CMK (cell line): Measurements from ENCODE around the gene OR10A4.
"Not testable (repeated sequence)": the region's sequence is repeated elsewhere in the genome, so short reads cannot be mapped to it uniquely, and the experiment has no call there.

ENCODE experiments used
- DNase-seq: peaks from one replicate; pipeline ENCODE4 v3.0.0-alpha.2; 2010; ENCODE audit warnings: low read depth

OR10A4 gene, protein sequence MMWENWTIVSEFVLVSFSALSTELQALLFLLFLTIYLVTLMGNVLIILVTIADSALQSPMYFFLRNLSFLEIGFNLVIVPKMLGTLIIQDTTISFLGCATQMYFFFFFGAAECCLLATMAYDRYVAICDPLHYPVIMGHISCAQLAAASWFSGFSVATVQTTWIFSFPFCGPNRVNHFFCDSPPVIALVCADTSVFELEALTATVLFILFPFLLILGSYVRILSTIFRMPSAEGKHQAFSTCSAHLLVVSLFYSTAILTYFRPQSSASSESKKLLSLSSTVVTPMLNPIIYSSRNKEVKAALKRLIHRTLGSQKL

DNA sequence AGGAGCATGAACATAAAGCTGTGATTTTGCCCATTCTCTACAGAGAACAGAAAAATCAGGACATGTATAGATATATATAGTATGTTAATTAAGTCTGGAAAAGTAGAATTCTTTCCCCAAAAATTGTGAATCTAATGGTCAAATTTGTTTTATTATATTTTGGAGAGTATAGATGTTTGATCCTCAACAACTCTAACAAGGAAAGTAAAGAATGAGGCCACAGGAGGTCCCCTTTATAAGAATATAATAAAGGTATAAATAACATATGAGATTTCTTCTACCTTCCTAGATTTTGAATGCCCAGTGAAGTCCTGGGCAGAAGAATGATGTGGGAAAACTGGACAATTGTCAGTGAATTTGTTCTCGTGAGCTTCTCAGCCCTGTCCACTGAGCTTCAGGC lies at the start of gene OR10A4:
Gene OR10A4, plus strand, starts transcription at position 301 of the 400 bp plus-strand sequence. Its CDS starts 23 bp downstream, at position 324.
- DNase-seq, result no peak

DNA sequence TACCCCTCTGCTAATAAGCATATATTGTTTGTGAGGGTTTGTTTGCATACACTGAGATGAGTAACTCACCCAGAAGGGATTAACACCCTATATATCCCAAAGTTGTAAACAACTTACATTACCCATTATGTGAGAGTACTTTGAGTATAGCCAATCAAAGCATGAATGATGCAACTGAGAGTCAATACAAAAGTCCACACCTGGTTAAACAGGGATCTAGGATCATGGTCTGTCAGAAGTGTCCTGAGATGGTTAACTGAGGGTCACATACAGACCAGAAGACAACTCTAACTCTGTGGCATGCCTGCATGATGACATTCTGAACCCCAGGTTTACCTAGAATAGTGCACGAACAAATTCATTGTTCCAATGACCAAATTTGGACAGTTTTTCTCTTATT lies 48.3 kb upstream of the OR10A4 start:
- DNase-seq, result no peak

DNA sequence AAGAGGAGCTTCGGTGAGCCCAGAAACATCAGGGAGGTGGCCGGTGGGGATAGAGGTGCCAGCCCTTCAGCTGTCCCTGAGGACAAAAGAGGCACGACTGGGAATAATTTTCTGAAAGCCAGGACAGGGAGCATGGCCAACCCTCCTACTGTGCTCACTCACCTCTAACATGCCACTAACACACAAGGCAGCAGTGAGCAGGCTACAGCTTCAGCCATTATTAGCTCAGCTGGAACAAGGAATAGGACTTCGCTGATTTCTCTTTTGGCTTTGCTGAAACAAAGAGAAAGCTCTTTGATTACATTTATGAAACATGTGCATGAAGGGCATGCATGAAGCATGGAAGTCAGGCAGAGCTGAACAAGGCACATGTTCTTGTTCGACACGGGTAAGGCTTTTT lies 43.1 kb upstream of the OR10A4 start:
- no peak for DNase-seq

DNA sequence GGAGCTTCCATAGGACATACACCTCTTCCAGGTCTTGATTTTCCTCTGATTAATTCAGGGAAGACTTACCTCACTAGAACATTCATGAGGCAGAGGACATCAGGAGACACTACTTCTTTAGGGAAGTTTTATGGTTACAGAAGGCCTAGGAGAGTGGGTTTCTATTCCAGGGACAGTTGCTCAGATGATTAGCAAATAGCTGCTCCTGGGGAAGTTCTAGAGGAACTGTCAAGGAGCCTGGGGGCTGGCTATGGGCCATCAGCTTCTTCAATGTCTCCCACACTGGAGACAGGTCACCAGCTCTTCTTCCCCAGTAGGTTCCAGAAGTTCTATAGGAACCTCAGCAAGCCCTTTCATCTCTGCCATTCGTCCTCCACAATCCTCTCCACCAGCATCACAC lies 42.4 kb upstream of the OR10A4 start:
- no peak for DNase-seq

DNA sequence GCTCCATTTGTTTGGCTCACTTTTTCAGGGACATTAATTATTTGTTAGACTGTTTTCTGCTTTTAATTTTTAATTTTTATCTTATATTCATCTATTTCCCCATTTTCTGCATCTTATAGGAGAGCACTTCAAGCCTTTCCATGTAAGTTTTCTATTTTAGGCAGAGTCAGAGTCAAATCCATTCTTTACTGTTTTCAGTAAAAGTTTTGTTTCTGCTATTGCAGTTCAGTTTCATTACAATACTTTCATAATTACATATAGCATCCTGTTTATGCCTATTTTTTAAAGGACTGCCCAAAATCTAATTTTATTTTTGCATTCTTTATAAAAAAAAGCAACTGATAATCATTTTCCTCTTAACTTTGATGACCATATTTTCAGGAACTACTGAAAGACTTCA lies 34.7 kb upstream of the OR10A4 start:
- no peak for DNase-seq

DNA sequence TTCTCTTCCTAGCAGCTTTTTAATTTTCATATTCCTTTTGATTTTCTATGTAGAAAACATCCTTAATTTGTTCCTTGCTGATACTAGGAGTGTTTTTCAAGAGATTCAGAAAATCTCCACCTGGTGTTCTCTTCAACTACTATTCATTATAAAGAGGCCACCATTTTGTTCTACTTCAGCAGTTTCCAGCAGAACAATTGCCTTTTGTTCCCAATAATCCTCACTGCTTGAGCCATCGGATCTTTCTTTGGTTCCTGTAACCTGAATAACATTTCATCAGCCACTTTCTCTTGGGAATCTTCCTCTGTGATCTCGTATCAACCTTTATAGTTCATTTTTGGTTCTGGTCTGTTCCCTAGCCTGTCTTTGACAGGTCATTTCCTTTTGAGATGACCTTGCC lies 32.8 kb upstream of the OR10A4 start:
- no peak for DNase-seq

DNA sequence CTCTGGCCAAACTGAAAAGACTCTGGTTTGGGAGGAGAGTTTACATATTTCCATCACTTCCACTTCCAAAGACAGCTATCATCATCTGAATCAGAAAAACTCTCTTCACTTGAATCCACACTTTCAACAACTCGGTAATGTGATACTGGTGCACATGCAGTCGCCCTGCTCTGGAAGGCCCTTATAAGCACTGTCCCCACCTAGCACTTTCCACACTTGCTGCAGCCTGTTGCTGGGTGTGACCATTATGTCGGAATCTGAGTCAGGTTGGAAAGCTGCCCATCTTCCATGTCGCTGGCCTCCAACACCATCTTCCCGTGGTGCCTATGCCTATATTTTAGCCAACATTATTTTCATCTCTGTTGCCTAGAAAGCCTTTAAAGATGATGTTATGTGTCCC lies 32.1 kb upstream of the OR10A4 start:
- DNase-seq, result no peak

DNA sequence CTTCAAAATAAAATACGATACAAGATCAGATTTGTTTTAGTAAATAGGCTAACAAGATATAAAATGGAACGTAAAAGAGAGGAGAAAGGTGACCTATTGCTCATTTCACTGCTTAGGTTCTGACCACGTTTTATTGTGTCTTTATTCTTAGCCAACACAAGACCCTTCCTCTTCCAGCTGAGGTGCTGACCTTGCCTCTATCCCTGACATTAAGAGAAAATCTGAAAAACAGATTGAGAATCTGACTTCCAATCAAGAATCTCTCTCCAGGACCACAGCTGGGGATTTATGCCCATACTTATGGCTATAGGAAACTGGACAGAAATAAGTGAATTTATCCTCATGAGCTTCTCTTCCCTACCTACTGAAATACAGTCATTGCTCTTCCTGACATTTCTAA lies 31.0 kb upstream of the OR10A4 start, which contains the start of gene OR10A5:
Gene OR10A5, plus strand, starts transcription at position 301 of the 400 bp plus-strand sequence. Its CDS starts 0 bp downstream, at position 301.
- no peak for DNase-seq

DNA sequence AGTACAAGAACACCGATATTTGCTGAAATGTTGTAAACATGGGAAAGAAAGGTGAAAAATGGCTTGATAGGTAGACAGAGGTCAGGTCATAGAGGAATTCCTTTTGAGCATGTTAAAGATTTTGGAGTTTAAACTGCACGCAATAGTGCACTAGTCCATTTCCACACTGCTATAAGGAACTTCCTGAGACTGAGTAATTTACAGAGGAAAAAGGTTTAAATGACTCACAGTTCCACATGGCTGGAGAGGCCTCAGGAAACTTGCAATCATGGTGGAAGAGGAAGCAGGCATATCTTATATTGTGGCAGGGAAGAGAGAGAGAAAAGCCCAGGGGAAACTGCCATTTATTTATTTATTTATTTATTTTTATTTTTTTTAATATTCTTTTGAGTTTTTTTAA lies 25.9 kb upstream of the OR10A4 start:
- no peak for DNase-seq

DNA sequence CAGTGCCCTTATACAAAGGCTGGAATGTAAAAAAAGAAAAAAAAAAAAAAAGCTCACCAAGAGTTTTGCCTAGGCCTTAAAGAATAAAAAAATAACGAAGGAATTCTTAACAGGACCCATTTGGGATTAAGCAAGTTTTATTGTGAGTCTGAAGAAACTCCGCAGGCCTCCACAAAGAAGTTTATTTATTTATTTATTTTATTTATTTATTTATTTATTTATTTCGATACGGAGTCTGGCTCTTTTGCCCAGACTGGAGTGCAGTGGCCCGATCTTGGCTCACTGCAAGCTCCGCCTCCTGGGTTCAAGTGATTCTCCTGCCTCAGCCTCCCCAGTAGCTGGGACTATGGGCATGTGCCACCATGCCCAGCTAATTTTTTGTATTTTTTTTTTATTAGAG lies 21.6 kb upstream of the OR10A4 start:
- DNase-seq, result not testable (repeated sequence)

DNA sequence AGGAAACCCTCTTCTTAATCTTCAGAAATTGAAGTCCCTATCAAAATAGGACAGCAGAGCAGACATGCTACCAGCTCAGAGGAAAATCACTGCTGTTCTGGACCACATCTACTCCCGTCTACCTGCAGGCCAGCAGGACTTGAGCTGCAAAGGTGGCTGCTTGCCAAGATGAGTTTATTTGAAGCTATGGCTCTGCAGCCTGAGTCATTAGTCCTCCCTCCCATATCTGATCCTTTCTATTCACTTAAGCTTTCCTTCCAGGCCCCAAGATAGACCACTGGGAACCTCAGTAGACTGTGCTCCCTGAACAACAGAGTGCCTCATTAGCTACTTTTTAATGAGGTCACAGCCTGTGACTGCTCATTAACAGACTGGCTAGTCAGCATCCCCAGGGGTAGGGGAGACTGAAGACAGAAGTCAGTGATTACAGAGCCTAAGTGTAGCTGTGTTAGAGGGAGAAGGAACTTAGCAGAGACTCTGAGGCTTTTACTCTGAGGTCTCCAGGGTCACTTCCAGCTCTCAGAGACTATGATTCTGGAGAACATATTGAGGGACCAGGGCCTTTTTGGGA lies 20.4 kb upstream of the OR10A4 start:
- DNase-seq, result no peak

DNA sequence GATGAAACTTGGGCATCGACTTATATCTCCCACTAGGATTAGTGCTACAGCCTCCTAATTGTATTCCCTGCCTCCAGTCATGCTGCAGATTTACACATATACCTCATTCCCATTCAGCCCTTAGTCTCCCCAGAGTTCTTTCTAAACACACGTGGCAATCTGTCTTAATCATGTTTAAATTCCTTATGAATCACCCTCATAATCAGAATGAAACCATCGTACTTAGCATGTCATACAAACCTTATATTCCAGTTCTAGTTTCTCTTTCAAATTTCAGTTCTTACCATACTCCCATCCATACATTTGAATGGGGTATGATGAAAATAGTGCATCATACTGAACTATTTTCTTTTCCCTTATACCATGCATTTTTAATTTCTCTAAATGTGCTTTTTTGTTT lies 19.6 kb upstream of the OR10A4 start:
- DNase-seq, result no peak

DNA sequence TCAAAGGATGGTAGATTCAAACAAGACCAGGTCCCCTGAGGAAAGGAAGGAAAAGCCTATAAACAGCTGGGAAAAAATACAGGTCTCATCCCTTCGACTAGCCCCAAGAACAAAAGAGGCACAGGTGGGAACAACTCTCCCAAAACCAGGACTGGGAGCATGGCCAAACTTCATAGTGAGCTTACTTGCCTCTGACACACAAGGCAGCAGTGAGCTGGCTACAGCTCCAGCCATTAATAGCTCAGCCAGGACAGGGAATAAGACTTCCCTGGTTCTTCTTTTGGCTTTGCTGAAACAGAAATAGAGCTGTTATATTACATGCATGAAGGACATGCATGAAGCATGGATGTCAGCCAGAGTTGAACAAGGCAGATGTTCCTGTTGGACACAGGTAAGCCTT lies 13.5 kb upstream of the OR10A4 start, which contains the start of gene OR10A2:
Gene OR10A2, plus strand, starts transcription at position 97 of the 400 bp plus-strand sequence. CDS start 6,698 bp downstream, outside the sequence.
- DNase-seq, result no peak

DNA sequence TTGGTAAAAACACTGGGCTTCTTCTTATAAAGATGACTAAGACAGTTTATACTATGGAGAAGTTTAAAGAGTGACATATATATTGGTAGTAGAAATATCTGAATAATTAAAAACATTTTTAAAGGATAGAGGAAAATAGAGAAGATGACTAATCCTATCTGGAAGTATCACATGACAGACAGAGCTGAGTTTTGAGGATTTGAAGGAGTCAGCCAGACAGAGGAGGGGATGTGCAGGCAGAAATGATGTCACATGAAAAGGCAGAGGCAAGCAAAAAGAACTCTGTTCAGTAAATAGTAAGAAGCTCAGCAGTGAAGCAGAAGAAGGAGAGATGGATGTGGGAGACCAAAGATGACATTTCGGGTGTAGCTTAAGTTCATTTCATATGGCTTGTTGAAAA lies 12.0 kb upstream of the OR10A4 start:
- no peak for DNase-seq

DNA sequence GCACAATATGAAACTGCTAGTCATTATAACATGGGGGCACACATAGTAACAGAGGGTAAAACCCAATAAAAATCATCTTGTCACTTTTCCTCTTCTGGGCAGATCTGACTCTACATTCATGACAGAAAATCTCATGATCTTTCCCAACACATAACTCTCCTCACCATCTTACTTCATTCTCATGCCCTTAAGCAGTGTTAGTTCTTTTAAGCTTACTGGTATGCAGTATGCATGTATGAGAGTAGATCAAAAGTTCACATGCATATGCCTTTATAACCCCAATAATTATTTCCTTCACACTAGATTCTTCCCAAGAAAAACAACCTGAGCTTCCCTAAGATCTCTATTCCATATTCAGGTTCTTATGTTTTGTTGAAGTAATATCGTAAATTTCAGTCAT lies 5.1 kb upstream of the OR10A4 start:
- no peak for DNase-seq

DNA sequence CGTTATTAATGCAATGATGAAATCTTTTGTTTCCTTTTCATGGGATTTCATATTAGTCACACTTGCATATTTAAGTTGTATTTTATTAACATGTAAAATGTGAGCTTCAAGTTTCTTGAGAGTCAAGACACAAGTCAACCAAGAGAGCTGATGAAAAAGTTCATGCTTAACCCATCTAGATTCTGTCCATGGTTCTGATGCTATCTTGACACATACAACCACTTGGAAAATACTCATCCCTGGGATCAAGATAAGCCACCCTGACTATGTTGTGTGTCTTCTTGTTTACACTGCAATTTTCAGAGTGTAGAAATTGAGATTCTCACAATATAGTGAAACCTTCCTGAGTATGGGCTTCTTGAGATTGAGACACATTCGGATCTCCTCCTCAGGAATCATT lies 664 bp upstream of the OR10A4 start:
- no peak for DNase-seq

DNA sequence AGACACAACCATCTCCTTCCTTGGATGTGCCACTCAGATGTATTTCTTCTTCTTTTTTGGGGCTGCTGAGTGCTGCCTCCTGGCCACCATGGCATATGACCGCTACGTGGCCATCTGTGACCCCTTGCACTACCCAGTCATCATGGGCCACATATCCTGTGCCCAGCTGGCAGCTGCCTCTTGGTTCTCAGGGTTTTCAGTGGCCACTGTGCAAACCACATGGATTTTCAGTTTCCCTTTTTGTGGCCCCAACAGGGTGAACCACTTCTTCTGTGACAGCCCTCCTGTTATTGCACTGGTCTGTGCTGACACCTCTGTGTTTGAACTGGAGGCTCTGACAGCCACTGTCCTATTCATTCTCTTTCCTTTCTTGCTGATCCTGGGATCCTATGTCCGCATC lies 489 bp downstream of the OR10A4 start:
- DNase-seq, result no peak

DNA sequence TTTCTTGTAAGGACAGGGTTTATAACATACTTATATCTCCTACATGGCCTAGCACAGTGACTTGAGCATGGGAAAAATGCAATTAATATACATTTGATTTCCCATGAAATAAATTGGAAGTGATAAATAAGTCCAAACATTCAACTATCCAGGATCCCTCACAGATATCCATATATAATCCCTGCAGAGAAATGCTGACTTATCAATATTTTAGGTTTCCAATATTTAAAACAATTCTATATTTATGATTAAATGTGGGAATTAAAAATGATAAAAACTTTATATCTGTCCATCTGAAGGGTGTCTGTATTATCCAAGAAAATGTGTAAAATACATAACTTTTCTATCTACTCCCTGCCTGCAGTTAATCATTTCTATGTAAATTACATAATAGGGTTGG lies 6.3 kb downstream of the OR10A4 start:
- DNase-seq, result no peak

DNA sequence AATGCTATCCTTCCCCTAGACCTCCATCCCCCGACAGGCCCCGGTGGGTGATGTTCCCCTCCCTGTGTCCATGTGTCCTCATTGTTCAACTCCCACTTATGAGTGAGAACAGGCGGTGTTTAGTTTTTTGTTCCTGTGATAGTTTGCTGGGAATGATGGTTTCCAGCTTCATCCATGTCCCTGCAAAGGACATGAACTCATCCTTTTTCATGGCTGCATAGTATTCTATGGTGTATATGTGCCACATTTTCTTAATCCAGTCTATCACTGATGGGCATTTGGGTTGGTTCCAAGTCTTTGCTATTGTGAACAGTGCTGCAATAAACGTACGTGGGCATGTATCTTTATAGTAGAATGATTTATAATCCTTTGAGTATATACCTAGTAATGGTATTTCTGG lies 11.3 kb downstream of the OR10A4 start:
- not testable (repeated sequence) for DNase-seq

DNA sequence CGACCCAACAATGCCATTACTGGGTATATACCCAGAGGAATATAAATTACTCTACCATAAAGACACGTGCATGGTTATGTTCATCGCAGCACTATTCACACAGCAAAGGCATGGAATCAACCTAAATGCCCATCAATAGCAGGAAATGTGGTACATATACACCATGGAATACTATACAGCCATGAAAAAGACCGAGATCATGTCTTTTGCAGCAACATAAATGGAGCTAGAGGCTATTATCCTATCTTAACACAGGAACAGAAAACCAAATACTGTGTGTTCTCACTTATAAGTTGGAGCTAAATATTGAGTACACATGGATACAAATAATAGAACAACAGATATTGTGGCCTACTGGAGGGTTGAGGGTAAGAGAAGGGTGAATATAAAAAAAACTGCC lies 12.4 kb downstream of the OR10A4 start:
- DNase-seq, result no peak

DNA sequence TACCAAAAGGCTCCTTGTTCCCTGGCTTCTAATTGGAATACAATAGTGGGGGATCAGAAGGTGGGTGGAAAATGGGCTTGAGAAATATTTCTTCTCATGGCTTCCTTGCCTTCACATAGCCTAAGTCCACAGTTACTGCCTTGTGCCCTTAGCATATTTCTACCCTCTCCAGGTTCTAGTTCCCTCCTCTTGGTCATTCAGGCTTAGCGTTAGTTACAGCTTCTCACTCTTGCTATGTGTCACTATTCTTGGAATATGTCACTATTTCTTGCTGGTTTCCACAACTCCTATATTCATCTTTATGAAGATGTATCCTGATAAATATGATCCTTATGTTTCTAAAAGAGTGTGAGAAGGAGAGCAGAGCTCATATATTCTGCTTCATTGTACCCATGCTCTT lies 13.4 kb downstream of the OR10A4 start:
- DNase-seq, result no peak

DNA sequence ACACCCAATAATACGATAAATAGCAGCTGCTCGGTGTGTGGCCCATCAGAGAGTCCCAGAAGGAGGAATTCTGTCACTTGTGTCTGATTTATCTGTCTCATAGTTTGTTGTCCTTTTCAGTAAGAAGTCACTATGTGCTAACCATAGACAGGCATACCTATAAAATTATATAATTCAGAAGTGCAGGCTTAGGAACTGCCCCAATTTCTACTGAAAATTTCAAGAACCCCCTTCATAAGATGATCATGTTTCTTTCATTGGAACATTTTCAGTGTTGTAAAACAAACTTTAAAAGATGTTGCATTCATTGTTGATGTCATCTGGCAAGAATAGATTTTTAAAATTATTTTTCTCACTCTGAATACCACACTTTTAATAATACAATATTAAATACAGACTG lies 16.0 kb downstream of the OR10A4 start, which contains the start of gene OR2D2:
Gene OR2D2, minus strand, starts transcription at position 101 of the 400 bp plus-strand sequence. Its CDS starts 0 bp downstream, at position 101.
- no peak for DNase-seq

DNA sequence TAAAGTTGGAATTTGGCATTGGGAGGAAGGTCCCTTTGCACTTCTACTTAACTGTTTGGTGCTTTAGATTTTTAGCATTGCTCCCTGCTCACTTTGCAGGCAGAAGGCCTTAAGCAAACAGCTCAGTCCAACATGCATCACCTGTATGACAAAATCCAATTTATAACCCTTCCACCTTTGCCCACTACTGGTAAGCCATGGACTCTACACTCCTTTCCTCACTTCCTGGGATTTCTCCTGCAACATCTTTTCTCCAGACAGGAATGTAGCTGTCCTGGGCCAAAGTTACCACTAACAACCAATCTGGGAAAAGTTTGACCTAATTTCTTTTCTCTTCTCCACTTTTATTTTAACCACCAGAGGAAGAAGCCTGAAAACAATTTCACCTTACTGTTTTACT lies 17.7 kb downstream of the OR10A4 start:
- DNase-seq, result no peak

DNA sequence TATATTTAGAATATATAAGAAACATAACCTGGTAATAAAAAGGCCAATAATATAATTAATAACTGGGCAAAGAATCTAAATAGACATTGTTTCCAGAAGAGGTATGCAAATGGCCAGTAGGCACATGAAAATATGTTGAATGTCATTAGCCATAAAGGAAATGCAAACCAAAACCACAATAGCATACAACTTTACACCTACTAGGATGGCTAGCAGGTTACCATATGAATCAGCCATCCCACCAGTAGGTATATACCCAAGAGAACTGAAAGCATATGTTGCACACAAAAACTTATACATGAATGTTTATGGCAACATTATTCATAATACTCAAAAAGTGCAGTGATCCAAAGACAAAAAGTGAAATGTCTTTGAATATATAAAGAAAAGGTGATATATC lies 18.6 kb downstream of the OR10A4 start:
- no peak for DNase-seq
